MCF 10A (cell line): ENCODE data around the gene PIGL. TPM values are rescaled to one million over a fixed set of nuclear protein-coding genes. Genes with fewer than 3 reads are reported as not detected.

Experiments
- Bru-seq: library from RNA; stranded (reverse); fragments of 400-500 nt; gene quantifications from one replicate; lab custom pipeline; 2021; lab: Mats Ljungman, UMichigan
- BruChase-seq, 2 experiments: library from RNA; stranded (reverse); fragments of 400-500 nt; gene quantifications; one replicate each; lab custom pipeline; 2021; lab: Mats Ljungman, UMichigan
- BruUV-seq: library from RNA; stranded (reverse); fragments of 400-500 nt; replicated peaks from 2 replicates; lab custom pipeline; 2021; lab: Mats Ljungman, UMichigan
- CTCF ChIA-PET: fragments of 300-600 bp; sonication (Branson Sonifier 250); formaldehyde crosslinking; extraction: SDS; loops from one replicate; lab custom pipeline; 2021; ENCODE audit warnings: antibody characterized with exemption, inconsistent platforms; lab: Yijun Ruan, JAX
- POLR2A ChIA-PET: fragments of 300-600, 350-650 bp; sonication (Branson Sonifier 250); formaldehyde crosslinking; extraction: SDS; loops from one replicate; lab custom pipeline; 2020; ENCODE audit warnings: antibody characterized with exemption, inconsistent platforms; lab: Yijun Ruan, JAX
- DNase-seq: peaks from one replicate; pipeline ENCODE4 v3.0.0-alpha.2; 2018; ENCODE audit not compliant: unreplicated experiment
- H3K27ac Mint-ChIP-seq: one replicate; pipeline ENCODE4 v1.8.0; 2022; ENCODE audit warnings: mild to moderate bottlenecking, low read depth, mixed read lengths; ENCODE audit not compliant: unreplicated experiment
- H3K27me3 Mint-ChIP-seq: one replicate; pipeline ENCODE4 v1.8.0; 2022; ENCODE audit warnings: mixed read lengths; ENCODE audit not compliant: insufficient read depth, unreplicated experiment
- H3K36me3 Mint-ChIP-seq: one replicate; pipeline ENCODE4 v1.8.0; 2022; ENCODE audit warnings: mild to moderate bottlenecking, moderate library complexity, mixed read lengths; ENCODE audit not compliant: insufficient read depth, unreplicated experiment
- H3K4me1 Mint-ChIP-seq: one replicate; pipeline ENCODE4 v1.8.0; 2022; ENCODE audit warnings: mixed read lengths; ENCODE audit not compliant: insufficient read depth, unreplicated experiment
- H3K4me3 Mint-ChIP-seq: one replicate; pipeline ENCODE4 v1.8.0; 2022; ENCODE audit warnings: mild to moderate bottlenecking, moderate library complexity, mixed read lengths; ENCODE audit not compliant: unreplicated experiment
- H3K9me3 Mint-ChIP-seq: one replicate; pipeline ENCODE4 v1.8.0; 2022; ENCODE audit warnings: mixed read lengths; ENCODE audit not compliant: unreplicated experiment
- CTCF ChIP-seq: fragments of 200-600 bp; IDR thresholded peaks from one replicate; pipeline ENCODE4 v1.8.0; 2022; ENCODE audit warnings: antibody characterized with exemption, mild to moderate bottlenecking; ENCODE audit not compliant: unreplicated experiment
- intact Hi-C: fragments of 100-400 bp; cut with micrococcal nuclease; formaldehyde crosslinking; loops from 2 replicates; pipeline ENCODE4 v1.14.1; 2022
- long read RNA-seq: library from polyadenylated mRNA; stranded (forward); transcript quantifications from one replicate; pipeline ENCODE4 v2.0.0, GENCODE V29; 2022
- total RNA-seq: library from RNA; stranded (reverse); gene quantifications from 2 replicates; pipeline ENCODE4 v1.2.3, GENCODE V29; 2022

Gene PIGL
- total RNA-seq (28.5 and 31.3 TPM in 2 replicates), Bru-seq, nascent RNA (percentile 68 among the genes with signal in this experiment), BruChase-seq, experiment 1, labeled RNA remaining after a 6-hour chase (percentile 68 among the genes with signal in this experiment), BruChase-seq, experiment 2, labeled RNA remaining after a 2-hour chase (percentile 67 among the genes with signal in this experiment)
- long read RNA-seq, transcript PIGL-201 (7 exons, 1,137 nt), result major isoform, 13 of 36 reads
- long read RNA-seq, partial matches to known transcripts, result 1 of 36 reads
- long read RNA-seq, other reads (novel, unspliced or antisense), result 17 of 36 reads

GRCh38 chr17:16217002-16217635 is at the start of gene PIGL:
Gene PIGL, plus strand, starts transcription at chr17:16217210. Its CDS starts 17 bp downstream, at chr17:16217227.
- H3K9me3 Mint-ChIP-seq, result no peaks in the 10 kb centered on the region
- H3K27ac Mint-ChIP-seq, result peak within 1 kb of the TSS; percentile 88
- peaks cover 15% of the 10 kb centered on the region for H3K4me1 Mint-ChIP-seq
- no peaks in the 10 kb centered on the region for H3K27me3 Mint-ChIP-seq
- BruUV-seq, result TSS peak; percentile 64
- peak; percentile 93 for DNase-seq
- intact Hi-C loops, result loop anchor here (5.0 kb wide), 1 partner anchor 70 kb away; no protein-coding TSS in a partner anchor
- ChIA-PET CTCF (interaction anchor here (0.8 kb wide), 1 partner anchor 14 kb away, joined by 3 read pairs; no protein-coding TSS in a partner anchor), POLR2A (interaction anchor here (0.6 to 3.7 kb wide), 25 partner anchors 8 to 224 kb away, joined by 3 to 24 read pairs (median 5); partner anchors contain the start of genes CENPV, TTC19, UBB and ZSWIM7)
- no peak for TF ChIP-seq CTCF
- H3K4me3 Mint-ChIP-seq, result peak within 1 kb of the TSS; percentile 99
- H3K36me3 Mint-ChIP-seq, result peaks cover 11% of the 10 kb centered on the region

- intact Hi-C loops, result no loop called here
- DNase-seq, result no peak
- ChIA-PET CTCF (no interaction called here), POLR2A (no interaction called here)
- H3K27ac Mint-ChIP-seq, result no peak overlapping the region
- no peak for TF ChIP-seq CTCF
- H3K4me1 Mint-ChIP-seq, result no peaks in the 10 kb centered on the region
- peaks cover 29% of the 10 kb centered on the region for H3K36me3 Mint-ChIP-seq
- H3K9me3 Mint-ChIP-seq, result no peaks in the 10 kb centered on the region
- BruUV-seq, result no TSS peak
- H3K27me3 Mint-ChIP-seq, result no peaks in the 10 kb centered on the region
- no peak overlapping the region for H3K4me3 Mint-ChIP-seq
These were observed 45.4 kb upstream of the PIGL start for GRCh38 chr17:16171613-16172012.

GRCh38 chr17:16178836-16179235 is 38.2 kb upstream of the PIGL start:
- POLR2A ChIA-PET, result no interaction called here
- intact Hi-C loops, result no loop called here
- CTCF ChIA-PET, result no interaction called here
- Mint-ChIP-seq H3K27me3 (no peaks in the 10 kb centered on the region), H3K9me3 (no peaks in the 10 kb centered on the region), H3K4me1 (no peaks in the 10 kb centered on the region), H3K4me3 (no peak overlapping the region), H3K27ac (no peak overlapping the region), H3K36me3 (peaks cover 31% of the 10 kb centered on the region)
- DNase-seq, result no peak
- TF ChIP-seq CTCF, result no peak
- BruUV-seq, result no TSS peak

GRCh38 chr17:16181581-16181980 is 35.4 kb upstream of the PIGL start:
- no peak for DNase-seq
- H3K9me3 Mint-ChIP-seq, result no peaks in the 10 kb centered on the region
- no peak overlapping the region for H3K4me3 Mint-ChIP-seq
- ChIA-PET CTCF (no interaction called here), POLR2A (interaction anchor here (0.8 kb wide), 1 partner anchor 171 kb away, joined by 3 read pairs; no protein-coding TSS in a partner anchor)
- peaks cover 43% of the 10 kb centered on the region for H3K36me3 Mint-ChIP-seq
- BruUV-seq, result no TSS peak
- intact Hi-C loops, result no loop called here
- H3K4me1 Mint-ChIP-seq, result no peaks in the 10 kb centered on the region
- no peak for TF ChIP-seq CTCF
- H3K27ac Mint-ChIP-seq, result no peak overlapping the region
- no peaks in the 10 kb centered on the region for H3K27me3 Mint-ChIP-seq
